Mucosa of rectum (tissue), 2 donors: ENCODE data around the gene DGKD.
A peak's percentile ranks its signal among the peaks of the same experiment; 100 is the strongest.

ENCODE experiments used
- H3K27ac ChIP-seq, 2 donors: one replicate each; pipeline ENCODE4 v1.7.0; 2013; ENCODE audit warnings: inconsistent platforms in 2 of 2, low read depth in 2 of 2, low read length in 2 of 2
- H3K27me3 ChIP-seq, 2 donors: one replicate each; pipeline ENCODE4 v1.7.0; 2013; ENCODE audit warnings: low read length in 2 of 2; ENCODE audit not compliant: control insufficient read depth in 2 of 2, insufficient read depth in 2 of 2
- H3K36me3 ChIP-seq, 2 donors: one replicate each; pipeline ENCODE4 v1.7.0; 2013; ENCODE audit warnings: low read length in 2 of 2; ENCODE audit not compliant: control insufficient read depth in 2 of 2, insufficient read depth in 2 of 2
- H3K4me1 ChIP-seq, 2 donors: one replicate each; pipeline ENCODE4 v1.7.0; 2013; ENCODE audit warnings: low read length in 2 of 2, mild to moderate bottlenecking in 1 of 2; ENCODE audit not compliant: control insufficient read depth in 2 of 2, insufficient read depth in 2 of 2
- H3K4me3 ChIP-seq, 2 donors: one replicate each; pipeline ENCODE4 v1.7.0; 2013; ENCODE audit warnings: low read length in 2 of 2
- H3K9ac ChIP-seq, 2 donors: one replicate each; pipeline ENCODE4 v1.7.0; 2013; ENCODE audit warnings: low read length in 2 of 2, low read depth in 1 of 2, mild to moderate bottlenecking in 1 of 2
- H3K9me3 ChIP-seq, 2 donors: one replicate each; pipeline ENCODE4 v1.7.0; 2013; ENCODE audit warnings: low read length in 2 of 2; ENCODE audit not compliant: control insufficient read depth in 2 of 2
- donor health status: healthy.
- donor health status: Normal muscosa, but diverticular disease.

DGKD gene, protein sequence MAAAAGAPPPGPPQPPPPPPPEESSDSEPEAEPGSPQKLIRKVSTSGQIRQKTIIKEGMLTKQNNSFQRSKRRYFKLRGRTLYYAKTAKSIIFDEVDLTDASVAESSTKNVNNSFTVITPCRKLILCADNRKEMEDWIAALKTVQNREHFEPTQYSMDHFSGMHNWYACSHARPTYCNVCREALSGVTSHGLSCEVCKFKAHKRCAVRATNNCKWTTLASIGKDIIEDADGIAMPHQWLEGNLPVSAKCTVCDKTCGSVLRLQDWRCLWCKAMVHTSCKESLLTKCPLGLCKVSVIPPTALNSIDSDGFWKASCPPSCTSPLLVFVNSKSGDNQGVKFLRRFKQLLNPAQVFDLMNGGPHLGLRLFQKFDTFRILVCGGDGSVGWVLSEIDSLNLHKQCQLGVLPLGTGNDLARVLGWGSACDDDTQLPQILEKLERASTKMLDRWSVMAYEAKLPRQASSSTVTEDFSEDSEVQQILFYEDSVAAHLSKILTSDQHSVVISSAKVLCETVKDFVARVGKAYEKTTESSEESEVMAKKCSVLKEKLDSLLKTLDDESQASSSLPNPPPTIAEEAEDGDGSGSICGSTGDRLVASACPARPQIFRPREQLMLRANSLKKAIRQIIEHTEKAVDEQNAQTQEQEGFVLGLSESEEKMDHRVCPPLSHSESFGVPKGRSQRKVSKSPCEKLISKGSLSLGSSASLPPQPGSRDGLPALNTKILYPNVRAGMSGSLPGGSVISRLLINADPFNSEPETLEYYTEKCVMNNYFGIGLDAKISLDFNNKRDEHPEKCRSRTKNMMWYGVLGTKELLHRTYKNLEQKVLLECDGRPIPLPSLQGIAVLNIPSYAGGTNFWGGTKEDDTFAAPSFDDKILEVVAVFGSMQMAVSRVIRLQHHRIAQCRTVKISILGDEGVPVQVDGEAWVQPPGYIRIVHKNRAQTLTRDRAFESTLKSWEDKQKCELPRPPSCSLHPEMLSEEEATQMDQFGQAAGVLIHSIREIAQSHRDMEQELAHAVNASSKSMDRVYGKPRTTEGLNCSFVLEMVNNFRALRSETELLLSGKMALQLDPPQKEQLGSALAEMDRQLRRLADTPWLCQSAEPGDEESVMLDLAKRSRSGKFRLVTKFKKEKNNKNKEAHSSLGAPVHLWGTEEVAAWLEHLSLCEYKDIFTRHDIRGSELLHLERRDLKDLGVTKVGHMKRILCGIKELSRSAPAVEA

GRCh38 chr2:233353769-233354499, at the start of gene DGKD:
TSS of gene DGKD (plus strand) at chr2:233354494. CDS start at chr2:233354519, 25 bp downstream.
- H3K36me3 ChIP-seq, result no peaks in the 10 kb centered on the region
- no peaks in the 10 kb centered on the region for H3K9me3 ChIP-seq
- H3K9ac ChIP-seq, result peak within 1 kb of the TSS; percentile 67 to 74
- H3K4me1 ChIP-seq, result peaks cover 40 to 44% of the 10 kb centered on the region in 2 donors
- H3K27me3 ChIP-seq, result no peaks in the 10 kb centered on the region
- H3K27ac ChIP-seq, result peak within 1 kb of the TSS; percentile 69 to 73
- H3K4me3 ChIP-seq, result peak within 1 kb of the TSS; percentile 79 to 86

- no peak within 1 kb of the TSS for H3K9ac ChIP-seq
- H3K4me3 ChIP-seq, result no peak within 1 kb of the TSS
- no peaks in the 10 kb centered on the region for H3K36me3 ChIP-seq
- H3K27me3 ChIP-seq, result no peaks in the 10 kb centered on the region
- no peaks in the 10 kb centered on the region for H3K4me1 ChIP-seq
- no peak within 1 kb of the TSS for H3K27ac ChIP-seq
- H3K9me3 ChIP-seq, result no peaks in the 10 kb centered on the region
Observed at GRCh38 chr2:233307565-233307964, 46.7 kb upstream of the DGKD start, which contains the start of gene SAG. TSS of gene SAG (plus strand) at chr2:233307816. CDS start at chr2:233309190, 1,374 bp downstream.

DNA sequence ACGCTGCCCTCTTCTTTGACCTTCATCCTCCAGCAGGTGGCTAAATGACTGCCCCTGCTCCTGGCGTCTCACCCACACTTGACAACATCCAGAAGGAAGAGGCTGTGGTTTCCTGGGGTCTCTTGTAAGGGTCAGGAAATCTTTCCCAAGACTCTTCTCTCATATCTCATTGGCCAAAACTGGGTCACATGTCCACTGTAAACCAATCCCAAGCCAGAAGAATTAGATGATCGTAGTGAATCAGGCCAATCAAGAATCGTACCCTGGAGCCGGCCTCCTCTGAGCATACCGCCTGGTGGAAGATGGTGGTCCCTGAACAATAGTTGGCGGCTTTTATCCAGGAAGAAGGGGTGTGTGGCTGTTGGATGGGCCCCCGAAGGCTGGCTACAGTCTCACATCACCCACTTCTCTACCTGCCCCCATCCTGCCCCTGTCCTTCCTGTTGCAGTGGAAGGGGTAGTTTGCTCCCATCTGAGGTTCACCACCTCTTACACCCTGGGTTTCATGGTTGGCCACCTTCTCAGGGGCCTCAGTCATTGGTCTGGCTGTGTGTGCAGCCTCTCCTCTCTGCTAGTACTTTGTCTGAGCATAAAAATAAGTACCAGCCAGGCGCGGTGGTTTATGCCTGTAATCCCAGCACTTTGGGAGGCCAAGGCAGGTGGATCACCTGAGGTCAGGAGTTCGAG, 42.9 kb upstream of the DGKD start:
- H3K9me3 ChIP-seq, result no peaks in the 10 kb centered on the region
- H3K4me1 ChIP-seq, result no peaks in the 10 kb centered on the region
- H3K4me3 ChIP-seq, result no peak overlapping the region
- no peak overlapping the region for H3K27ac ChIP-seq
- no peaks in the 10 kb centered on the region for H3K27me3 ChIP-seq
- no peak overlapping the region for H3K9ac ChIP-seq
- no peaks in the 10 kb centered on the region for H3K36me3 ChIP-seq

DNA sequence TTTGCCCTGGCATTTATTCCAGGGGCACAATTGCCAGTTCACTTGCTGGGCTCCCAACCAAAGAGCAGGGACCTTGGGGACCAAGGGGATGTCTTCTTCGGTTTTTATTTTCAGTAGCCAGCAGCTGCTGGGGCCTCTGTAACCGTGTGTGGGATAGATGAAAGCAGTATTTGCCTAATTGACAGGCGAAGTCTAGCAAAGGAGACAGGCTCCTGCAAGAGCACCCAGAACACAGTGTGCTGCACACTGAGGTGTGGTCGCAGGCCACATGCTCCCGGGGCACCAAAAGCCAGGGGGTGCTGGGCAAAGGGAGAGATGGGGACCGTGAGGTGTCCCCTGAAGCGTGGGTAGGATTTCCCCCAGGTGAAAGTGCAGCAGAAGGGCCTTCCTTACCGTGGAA, 41.4 kb upstream of the DGKD start:
- Histone ChIP-seq H3K9me3 (no peaks in the 10 kb centered on the region), H3K4me3 (no peak overlapping the region), H3K36me3 (no peaks in the 10 kb centered on the region), H3K4me1 (no peaks in the 10 kb centered on the region), H3K9ac (no peak overlapping the region), H3K27me3 (no peaks in the 10 kb centered on the region), H3K27ac (no peak overlapping the region)

DNA sequence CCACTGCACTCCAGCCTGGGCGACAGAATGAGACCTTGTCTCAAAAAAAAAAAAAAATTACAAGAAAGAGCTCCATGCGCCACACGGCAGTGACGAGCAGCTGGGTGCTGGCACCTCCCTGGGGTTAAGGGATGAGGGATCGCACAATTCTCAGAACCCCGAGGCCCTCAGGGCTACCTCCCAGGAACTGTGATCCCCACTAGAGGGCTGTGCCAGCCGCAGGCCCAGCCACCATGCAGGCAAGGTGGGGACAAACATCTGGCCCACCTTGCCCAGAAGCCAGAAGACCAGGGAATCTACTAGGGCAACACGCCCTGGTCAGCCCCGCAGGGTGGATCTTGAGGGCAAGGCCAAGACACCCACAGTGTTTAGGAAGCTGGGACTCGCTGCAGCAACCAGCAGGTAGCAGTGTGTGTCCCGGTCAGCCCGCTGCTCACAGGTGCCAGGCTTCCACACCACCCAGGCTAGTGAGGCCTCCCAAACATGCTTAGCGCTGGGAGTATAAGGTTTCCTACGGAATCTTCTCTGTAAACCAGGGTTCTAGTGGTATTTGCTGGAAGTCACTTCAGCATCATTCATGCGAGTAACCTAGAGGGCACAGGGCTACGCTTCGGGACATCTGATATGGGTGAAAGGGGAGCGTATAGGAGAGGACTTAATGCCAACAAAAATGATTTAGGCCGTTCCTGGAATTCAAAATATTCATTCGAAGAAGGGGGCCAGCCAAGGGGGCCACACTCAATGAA, 39.9 kb upstream of the DGKD start:
- Histone ChIP-seq H3K27ac (no peak overlapping the region), H3K4me3 (no peak overlapping the region), H3K9ac (no peak overlapping the region), H3K9me3 (no peaks in the 10 kb centered on the region), H3K4me1 (no peaks in the 10 kb centered on the region), H3K36me3 (no peaks in the 10 kb centered on the region), H3K27me3 (no peaks in the 10 kb centered on the region)

DNA sequence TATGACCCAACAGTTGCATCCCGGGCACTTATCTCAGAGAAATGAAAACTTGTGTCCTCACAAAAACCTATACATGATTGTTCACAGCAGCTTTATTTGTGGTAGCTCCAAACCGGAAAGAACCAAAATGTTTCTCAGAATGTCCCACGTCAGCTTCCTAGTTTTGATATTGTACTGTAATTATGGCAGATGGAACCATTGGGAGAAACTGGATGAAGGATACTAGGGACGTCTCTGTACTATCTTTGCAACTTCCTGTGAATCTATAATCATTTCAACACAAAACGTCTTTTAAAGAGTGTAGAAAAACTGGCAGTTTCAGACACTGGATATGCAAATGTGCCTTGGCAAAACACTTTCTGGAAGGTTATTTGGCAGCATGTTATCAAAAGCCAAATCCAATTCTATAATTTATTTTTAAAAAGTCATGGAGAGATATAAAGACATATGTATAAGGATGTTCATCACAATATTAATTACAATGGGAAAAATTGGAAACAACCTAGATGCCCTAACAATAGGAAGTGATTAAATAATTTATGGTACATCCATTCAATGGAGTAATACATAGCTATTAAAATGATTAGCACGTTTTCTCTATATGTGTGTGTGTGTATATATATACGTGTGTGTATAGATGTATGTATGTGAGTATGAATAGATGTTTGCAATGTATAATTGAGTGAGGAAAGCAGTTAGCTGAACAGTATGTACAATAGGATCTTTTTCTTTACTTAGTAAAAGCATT, 36.9 kb upstream of the DGKD start:
- no peaks in the 10 kb centered on the region for H3K9me3 ChIP-seq
- H3K27me3 ChIP-seq, result no peaks in the 10 kb centered on the region
- no peaks in the 10 kb centered on the region for H3K36me3 ChIP-seq
- no peaks in the 10 kb centered on the region for H3K4me1 ChIP-seq
- H3K9ac ChIP-seq, result no peak overlapping the region
- no peak overlapping the region for H3K27ac ChIP-seq
- H3K4me3 ChIP-seq, result no peak overlapping the region

DNA sequence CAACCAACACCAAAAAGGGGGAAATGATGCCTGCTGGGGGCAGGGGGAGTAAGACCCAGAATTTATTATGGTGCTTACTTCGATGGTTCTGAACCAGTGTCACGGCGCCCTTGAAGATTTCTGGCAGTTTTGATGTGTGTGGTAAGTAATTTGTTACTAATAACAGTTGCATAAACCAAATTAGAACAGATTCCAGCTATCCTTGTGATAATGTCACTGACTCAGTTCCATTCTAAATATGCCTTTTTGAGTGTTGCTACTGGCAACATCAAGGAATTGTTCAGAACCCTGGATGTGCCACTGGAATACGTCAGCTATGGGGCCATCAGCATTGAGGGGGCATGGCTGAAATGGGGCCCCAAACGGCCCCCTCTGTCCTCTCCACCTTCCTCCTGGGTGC, 35.0 kb upstream of the DGKD start:
- no peak overlapping the region for H3K9ac ChIP-seq
- H3K4me3 ChIP-seq, result no peak overlapping the region
- H3K27me3 ChIP-seq, result no peaks in the 10 kb centered on the region
- H3K4me1 ChIP-seq, result no peaks in the 10 kb centered on the region
- no peaks in the 10 kb centered on the region for H3K36me3 ChIP-seq
- no peak overlapping the region for H3K27ac ChIP-seq
- no peaks in the 10 kb centered on the region for H3K9me3 ChIP-seq

GRCh38 chr2:233320470-233320869, 33.8 kb upstream of the DGKD start:
- no peak overlapping the region for H3K9ac ChIP-seq
- no peaks in the 10 kb centered on the region for H3K9me3 ChIP-seq
- H3K36me3 ChIP-seq, result no peaks in the 10 kb centered on the region
- H3K27ac ChIP-seq, result no peak overlapping the region
- H3K27me3 ChIP-seq, result no peaks in the 10 kb centered on the region
- no peak overlapping the region for H3K4me3 ChIP-seq
- no peaks in the 10 kb centered on the region for H3K4me1 ChIP-seq
